Stimulated activated CD4-positive, alpha-beta T cell treated with anti-CD3 and anti-CD28 coated beads, Interleukin-1b, Interleukin-23, amount 100 ng/mL, for 24 hours (primary cell): Measurements from ENCODE around the gene COL23A1.
"Not testable (repeated sequence)": the region's sequence is repeated elsewhere in the genome, so short reads cannot be mapped to it uniquely, and the experiment has no call there.

Experiments
- DNase-seq, 4 experiments: peaks; one replicate each; pipeline ENCODE4 v3.0.0-alpha.2; 2020; ENCODE audit warnings: low read depth in 4 of 4, low spot score in 1 of 4

Gene COL23A1

DNA sequence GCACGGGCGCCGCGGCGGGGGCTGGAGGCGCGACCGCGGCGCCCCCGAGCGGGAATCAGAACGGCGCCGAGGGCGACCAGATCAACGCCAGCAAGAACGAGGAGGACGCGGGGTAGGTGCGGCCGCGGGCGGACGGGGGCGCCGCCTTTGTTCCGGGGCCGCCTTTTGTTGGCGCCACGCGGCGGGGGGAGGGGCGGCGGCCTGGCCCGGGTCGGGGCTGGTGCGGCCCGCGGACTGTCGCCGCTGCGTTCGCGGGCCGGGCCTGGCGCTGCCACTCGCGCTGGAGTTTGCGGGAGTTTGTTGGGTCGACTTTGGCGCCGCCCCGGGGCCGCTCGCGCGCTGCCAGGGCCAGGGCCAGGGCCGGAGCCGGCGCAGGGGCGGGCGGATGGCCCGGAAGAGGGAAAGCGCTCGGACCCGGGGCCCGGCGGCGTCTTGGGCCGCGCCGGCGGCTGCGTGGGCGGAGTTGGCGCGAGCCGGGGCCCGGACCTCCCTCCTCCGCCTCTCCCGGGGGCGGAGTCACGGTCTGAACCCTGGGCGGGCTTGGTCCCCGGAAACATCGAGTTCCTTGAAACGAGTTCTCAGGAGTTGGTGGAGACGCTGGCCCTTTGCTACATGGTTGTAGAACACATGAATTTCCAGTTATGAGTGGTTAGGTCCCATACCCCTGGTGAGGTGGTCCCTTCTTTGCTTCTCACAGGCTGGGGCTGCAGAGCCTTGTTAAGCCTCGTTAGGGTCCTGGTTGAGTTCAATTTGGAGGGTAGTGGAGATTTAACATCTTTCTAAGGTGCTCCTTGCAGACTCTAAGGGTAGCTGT, 385.1 kb downstream of the COL23A1 start:
- peak; percentile 38 to 76 (median 56) for DNase-seq

DNA sequence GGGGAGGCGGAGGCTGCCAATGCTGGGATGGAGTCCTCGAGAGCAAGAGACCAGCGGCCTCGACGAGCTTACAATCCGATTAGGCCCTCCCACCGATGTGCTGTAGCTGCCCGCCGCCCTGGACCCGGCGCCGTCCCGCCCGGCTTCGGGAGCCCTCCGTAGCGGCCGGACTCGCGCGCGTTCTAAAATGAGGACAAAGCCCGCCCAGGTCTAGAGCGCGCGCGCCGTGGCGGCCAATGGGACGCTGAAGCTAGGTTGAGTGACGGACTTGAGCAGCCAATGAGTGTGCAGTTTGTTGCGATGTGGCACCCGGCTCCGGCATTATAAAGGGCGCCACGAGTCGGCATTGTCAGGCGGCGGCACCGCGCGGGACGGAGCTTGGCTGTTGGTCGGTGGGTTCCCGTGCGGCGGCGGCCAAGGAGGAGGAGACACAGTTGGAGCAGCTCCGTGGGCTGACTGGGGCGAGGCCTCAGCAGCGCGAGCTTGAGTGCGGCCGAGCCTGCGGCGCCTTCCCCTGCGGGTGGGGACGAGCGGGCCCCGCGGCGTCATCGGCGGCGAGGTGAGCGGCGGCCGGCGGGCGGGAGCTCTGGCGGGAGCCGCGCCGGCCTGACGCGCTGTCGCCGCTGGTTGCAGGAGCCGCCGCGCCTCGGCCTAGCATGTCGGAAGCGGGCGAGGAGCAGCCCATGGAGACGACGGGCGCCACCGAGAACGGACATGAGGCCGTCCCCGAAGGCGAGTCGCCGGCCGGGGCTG, 385.8 kb downstream of the COL23A1 start, which contains the start of gene HNRNPAB:
Gene HNRNPAB, plus strand, starts transcription at position 352 of the 753 bp plus-strand sequence. Its CDS starts 305 bp downstream, at position 657.
- DNase-seq = peak; percentile 91 to 98 (median 94)

DNA sequence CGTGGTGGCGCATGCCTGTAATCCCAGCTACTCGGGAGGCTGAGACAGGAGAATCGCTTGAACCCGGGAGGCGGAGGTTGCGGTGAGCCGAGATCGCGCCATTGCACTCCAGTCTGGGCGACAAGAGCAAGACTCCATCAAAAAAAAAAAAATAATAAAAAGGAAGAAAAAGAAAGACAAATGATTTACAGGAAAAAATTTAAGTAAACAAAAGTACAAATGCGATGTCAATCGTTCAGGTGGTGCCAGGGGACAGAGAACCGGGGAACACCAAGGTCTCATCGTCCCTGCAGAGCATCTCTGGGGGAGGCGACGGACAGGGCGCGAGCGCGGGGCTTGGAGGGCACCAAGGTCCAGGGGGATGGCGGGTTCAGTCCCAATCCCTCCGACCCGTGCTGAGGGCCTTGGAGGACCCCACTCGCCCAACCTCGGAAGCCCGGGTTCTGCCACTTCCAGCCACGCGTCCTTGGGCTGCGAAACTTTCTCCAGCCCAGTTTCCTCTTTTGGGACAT, 386.5 kb downstream of the COL23A1 start:
- DNase-seq = no peak

DNA sequence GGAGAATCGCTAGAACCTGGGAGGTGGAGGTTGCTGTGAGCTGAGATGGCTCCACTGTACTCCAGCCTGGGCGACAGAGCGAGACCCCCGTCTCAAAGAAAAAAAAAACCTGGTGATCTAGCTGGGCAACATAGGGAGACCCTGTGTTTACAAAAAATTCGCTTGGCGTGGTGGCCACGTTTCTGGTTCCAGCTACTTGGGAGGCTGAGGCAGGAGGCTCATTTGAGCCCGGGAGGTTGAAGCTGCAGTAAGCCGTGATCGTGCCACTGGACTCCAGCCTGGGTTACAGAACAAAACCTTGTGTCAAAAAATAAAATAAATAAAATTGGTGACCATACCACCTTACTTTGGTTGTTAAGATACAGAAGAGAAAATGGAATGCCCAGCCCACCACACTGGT, 387.7 kb downstream of the COL23A1 start:
- no peak for DNase-seq

DNA sequence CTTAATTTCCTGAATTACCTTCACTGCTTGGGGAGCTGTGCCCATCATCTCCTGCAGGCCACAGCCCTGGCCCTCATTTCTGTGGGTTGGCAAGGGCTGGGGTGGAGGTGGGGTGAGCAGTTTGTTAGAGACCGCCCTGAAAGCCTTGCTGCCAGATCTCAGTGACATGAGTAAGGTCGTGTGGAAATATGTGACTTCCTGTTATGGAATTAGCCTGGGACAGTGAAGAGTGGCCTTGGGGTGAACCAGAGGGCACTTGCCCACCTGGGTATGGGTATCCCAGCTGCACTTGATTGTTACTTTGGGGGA, 388.3 kb downstream of the COL23A1 start:
- DNase-seq = no peak

DNA sequence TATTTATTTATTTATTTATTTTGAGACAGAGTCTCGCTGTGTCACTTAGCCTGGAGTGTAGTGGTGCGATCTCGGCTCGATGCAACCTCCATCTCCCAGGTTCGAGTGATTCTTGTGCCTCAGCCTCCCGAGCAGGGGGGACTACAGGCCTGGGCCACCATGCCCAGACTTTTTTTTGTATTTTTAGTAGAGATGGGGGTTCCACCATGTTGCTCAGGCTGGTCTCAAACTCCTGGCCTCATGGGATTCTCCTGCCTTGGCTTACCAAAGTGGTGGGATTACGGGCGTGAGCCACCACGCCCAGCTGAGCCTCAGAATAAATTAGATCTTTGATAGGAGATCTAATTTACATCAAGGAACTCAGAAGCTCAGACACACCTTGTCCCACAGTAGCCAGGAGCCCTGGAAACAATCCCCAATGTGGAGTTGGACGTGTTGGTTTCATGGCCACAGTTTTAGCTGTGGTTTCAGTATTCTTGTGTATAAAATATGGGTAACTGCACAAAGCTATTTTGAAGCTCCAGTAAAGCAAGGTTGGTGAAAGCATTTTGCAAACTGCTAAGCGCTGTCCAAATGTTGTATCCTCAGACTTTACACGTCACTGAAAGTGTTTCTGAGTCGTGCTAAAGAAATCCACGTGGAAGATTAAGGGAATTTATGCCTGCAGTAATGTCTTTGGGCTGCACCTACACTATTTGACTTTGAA, 388.8 kb downstream of the COL23A1 start:
- DNase-seq = no peak

DNA sequence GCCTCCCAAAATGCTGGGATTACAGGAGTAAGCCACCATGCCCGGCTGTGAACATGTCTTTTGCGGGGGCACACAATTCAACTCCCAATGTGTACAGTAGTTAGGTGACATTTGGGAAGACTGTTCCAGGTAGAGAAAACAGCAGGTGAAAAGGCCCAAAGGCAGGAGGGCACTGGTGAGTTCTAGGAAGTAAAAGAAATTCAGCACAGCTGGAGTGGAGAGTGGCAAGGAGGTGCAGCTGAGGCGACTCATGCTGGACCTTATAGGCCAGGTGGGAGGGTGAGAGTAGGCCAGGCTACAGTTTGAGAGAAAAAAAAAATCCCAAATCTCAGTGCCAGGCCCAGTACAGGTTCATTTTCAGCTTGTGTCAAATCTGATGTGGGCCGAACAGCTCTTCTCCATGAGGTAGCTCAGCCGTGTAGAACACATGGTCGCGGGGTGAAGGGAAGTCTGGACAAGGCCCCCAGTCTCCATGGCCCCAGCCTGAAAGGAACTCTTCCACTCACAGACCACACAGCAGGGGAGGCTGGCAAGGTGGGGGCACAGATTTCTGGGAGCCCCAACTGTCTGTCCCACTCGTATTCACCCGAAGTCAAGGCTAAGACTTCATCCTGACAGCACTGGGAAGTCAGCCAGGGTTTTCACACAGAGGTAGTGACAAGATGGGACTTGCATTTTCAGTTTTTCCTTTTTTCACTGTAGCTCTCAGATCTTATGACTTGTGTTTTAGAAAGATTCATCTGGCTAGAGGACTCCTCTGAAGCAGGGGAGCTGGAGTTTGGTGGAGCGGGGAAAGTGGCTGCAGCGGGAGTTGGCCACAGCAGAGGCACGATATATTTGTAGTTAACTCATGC, 390.4 kb downstream of the COL23A1 start:
- no peak for DNase-seq

DNA sequence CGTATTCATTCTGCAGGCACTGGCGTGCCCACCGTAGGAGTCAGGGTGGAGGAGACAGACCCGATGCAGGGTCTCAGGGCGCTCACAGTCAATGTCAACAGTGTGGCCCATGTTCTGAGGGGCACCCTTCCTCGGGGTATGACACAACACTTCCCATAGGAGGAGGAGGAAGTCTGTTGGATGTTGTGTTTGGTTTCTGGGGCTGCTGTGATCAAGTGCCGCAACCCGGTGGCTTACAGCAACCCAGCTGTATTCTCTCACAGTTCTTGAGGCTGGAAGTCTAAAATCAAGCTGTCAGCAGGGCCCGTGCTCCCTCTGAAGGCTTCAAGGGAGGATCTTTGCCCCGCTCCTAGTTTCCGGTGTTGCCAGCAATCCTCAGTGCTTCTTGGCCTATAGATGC, 391.5 kb downstream of the COL23A1 start:
- DNase-seq = no peak

DNA sequence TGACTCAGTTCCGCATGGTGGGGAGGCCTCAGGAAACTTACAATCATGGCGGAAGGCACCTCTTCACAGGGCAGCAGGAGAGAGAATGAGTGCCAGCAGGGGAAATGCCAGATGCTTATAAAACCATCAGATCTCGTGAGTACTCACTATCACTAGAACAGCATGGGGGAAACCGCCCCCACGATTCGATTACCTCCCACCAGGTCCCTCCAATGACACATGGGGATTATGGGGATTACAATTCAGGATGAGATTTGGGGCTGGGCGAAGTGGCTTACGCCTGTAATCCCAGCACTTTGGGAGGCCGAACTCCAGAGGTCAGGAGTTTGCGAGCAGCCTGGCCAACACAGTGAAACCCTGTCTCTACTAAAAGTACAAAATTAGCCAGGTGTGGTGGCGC, 392.0 kb downstream of the COL23A1 start:
- DNase-seq = not testable (repeated sequence)

DNA sequence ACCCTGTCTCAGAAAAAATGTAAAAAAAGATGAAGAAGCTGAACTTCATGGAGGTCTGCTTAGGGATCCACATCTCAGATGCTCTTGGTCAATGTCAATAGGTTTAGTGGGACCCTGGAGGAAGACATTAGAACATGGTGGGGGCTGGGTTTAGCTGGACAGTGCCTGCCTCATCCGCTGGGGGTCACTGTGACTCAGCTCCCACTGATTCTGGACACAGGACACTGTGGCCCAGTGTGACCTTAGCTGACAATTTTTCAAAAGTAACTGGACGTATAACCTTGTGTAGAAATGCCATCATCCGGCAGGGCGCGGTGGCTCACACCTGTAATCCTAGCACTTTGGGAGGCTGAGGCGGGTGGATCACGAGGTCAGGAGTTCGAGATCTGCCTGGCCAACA, 393.2 kb downstream of the COL23A1 start:
- no peak for DNase-seq

DNA sequence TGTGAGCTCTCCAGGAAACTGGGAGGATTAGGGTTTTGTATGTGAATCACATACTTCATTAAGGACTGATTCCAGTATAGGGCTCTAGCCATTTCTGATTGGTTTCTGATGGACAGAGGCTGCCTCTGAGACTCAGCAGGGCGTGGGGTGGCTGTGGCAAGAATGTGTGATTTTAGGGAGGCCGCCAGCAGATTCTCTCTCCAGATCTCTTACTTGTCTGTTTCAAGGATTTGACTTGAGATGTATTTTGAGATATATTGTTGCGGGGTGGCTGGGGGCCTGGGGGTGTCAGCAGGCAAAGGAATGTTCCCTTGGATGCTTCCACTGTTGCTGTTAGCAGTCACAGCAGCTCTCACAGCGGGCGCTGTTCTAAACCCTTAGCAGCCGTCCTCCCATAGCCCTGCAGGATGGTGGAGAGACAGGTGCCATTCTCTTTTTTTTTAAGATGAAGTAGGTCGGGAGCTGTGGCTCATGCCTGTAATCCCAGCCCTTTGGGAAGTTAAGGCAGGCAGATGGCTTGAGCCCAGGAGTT, 393.8 kb downstream of the COL23A1 start:
- DNase-seq = no peak

DNA sequence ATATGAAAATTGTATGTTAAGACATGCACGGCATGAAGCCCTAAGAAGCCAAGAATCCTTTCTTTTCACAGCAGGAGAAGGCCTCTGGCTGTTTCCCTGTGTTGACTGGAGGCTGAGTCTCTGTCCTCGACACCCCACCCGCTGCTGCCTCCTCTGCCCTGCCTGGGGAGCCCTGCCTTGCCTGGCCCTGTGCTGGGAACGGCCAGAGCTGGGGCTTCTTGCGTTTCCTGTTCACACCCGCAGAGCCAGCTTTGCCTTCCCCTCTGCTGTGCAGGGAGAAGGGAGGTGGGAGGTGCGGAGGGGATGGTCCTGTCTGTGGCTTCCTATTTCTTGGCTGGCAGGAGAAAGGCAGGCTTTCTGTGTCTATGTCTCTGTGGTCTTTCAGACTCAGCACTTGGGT, 396.2 kb downstream of the COL23A1 start:
- DNase-seq = no peak

DNA sequence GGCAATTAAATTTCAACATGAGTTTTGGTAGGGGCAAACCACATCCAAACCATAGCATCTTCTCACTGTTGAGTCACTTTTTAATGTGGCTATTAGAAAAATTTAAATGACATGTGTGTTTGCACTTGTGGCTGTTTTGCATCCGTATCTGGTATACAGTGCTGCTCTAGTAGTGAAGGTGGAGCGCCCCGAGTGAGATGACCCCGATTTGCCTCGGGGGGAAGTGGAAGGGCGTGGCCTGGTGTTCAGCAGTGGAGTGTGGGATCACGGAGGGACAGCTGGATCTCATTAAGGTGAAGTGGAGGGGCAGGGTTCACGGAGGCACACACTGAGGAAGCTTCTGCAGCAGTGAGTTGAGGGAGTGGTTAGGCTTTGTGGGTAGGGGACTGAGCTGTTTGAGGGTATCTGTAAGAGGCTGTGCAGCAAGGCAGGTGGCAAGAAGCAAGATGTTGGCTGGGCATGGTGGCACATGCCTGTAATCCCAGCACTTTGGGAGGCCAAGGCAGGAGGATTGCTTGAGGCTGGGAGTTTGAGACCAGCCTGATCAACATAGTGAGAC, 396.9 kb downstream of the COL23A1 start:
- no peak for DNase-seq

DNA sequence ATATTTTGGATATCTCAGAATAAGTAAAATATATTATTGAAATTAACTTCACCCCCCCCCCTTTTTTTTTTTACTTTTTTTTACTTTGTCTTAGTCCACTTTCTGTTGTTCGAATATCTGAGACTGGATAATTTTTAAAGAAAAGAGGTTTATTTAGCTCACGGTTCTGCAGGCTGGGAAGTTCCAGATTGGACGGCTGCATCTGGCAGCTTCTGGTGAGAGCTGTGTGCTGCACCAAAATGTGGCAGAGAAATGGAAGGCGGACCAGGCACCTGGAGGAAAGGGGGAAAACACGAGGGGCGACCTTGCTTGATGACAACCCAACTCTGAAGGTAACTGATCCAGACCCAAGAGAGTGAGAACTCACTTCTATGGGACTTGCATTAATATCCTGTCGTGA, 397.4 kb downstream of the COL23A1 start:
- DNase-seq = no peak

DNA sequence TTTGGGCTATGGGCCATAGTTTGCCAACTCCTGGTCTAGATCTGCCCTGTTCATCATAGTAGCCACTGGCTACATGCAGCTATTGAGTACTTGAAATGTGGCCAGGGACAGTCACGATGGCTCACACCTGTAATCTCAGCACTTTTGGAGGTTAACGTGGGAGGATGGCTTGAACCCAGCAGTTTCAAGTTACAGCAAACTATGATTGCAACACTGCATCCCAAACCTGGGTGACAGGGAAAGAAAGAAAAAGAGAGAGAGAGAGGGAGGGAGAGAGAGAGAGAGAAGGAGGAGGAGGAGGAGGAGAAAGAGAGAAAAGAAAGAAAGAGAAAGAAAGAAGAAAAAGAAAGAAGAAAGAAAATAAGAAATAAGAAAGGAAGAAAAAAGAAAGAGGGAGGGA, 397.9 kb downstream of the COL23A1 start:
- DNase-seq = no peak

DNA sequence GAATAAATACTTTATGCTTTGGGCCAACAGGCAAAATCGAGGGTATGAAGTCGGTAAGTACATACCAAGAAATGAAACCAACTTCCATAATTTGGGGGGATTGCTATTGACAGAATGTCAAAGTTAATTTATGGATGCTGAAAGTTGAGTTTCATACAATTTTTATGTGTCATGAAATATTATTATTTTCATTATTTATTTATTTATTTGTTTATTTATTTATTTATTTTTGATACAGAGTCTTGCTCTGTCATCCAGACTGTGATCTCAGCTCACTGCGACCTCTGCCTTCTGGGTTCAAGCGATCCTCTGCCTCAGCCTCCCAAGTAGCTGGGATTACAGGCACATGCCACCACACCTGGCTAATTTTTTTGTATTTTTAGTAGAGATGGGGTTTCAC, 398.5 kb downstream of the COL23A1 start:
- DNase-seq = no peak

DNA sequence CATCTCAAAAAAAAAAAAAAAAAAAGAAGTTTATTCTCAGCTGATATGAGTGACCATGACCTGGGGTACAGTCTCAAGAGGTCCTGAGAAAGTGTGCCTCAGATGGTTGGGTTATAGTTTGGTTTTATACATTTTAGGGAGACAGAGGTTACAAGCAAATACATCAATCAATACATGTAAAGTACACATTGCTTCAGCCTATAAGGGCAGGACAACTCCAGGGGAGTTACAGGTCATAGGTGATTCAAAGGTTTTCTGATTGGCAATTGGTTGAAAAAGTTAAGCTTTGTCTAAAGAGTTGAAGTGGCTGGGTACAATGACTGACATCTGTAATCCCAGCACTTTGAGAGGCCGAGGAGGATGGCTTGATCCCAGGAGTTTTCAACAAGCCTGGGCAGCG, 400.8 kb downstream of the COL23A1 start:
- DNase-seq = no peak
